ENCODE measurements around the gene TUBA4B.
"Not testable (repeated sequence)": the region's sequence is repeated elsewhere in the genome, so short reads cannot be mapped to it uniquely, and the experiment has no call there.

Gene TUBA4B

GRCh38 chr2:219291910-219292490, 39.0 kb downstream of the TUBA4B start:
- DNase-seq, result no peak

- DNase-seq, result no peak
These were observed 39.6 kb downstream of the TUBA4B start for GRCh38 chr2:219292616-219293015.

GRCh38 chr2:219293736-219294231, 40.7 kb downstream of the TUBA4B start:
- DNase-seq, result no peak

- DNase-seq, result peak; percentile 73
These were observed 41.6 kb downstream of the TUBA4B start for GRCh38 chr2:219294356-219295351.

GRCh38 chr2:219296142-219296541, 43.1 kb downstream of the TUBA4B start:
- no peak for DNase-seq

GRCh38 chr2:219296631-219297391, 43.8 kb downstream of the TUBA4B start:
- DNase-seq, result no peak

- DNase-seq, result no peak
These were observed 44.9 kb downstream of the TUBA4B start for GRCh38 chr2:219297766-219298456.

- DNase-seq, result peak; percentile 69
These were observed 45.8 kb downstream of the TUBA4B start for GRCh38 chr2:219298759-219299371.

- no peak for DNase-seq
These were observed 46.3 kb downstream of the TUBA4B start for GRCh38 chr2:219299372-219299760.

- DNase-seq, result no peak
These were observed 47.0 kb downstream of the TUBA4B start for GRCh38 chr2:219300022-219300421.

GRCh38 chr2:219302412-219302968, 49.4 kb downstream of the TUBA4B start:
- DNase-seq, result no peak

- DNase-seq, result no peak
These were observed 51.2 kb downstream of the TUBA4B start for GRCh38 chr2:219304223-219304622.

- no peak for DNase-seq
These were observed 53.0 kb downstream of the TUBA4B start for GRCh38 chr2:219306047-219306446.

GRCh38 chr2:219308142-219309101, 55.4 kb downstream of the TUBA4B start:
- peak; percentile 94 for DNase-seq

GRCh38 chr2:219309278-219309677, 56.2 kb downstream of the TUBA4B start, which contains the start of gene PTPRN:
Gene PTPRN (minus strand): TSS chr2:219309401. CDS start chr2:219309332, 69 bp downstream.
- DNase-seq, result peak; percentile 91

GRCh38 chr2:219312683-219313263, 59.7 kb downstream of the TUBA4B start:
- not testable (repeated sequence) for DNase-seq

- DNase-seq, result peak; percentile 40
These were observed 61.9 kb downstream of the TUBA4B start for GRCh38 chr2:219314804-219315468.

All from fibroblast of skin of right biceps (primary cell).